Thymus (tissue), 11 donors: ENCODE results near the gene ZBTB20. TPM values are rescaled to one million over a fixed set of nuclear protein-coding genes. Genes with fewer than 3 reads are reported as not detected.
A peak's percentile ranks its signal among the peaks of the same experiment; 100 is the strongest.

Experiments used
- DNase-seq, 9 donors: peaks; one replicate each; pipeline ENCODE4 v3.0.0-alpha.2; 2013; ENCODE audit warnings: low spot score in 9 of 9, low read depth in 6 of 9, missing footprints in 1 of 9
- H3K27ac ChIP-seq, 2 donors: one replicate each; pipeline ENCODE4 v1.5.1; 2013; ENCODE audit warnings: control low read depth in 1 of 2, low read depth in 1 of 2, low read length in 1 of 2, mild to moderate bottlenecking in 1 of 2, moderate library complexity in 1 of 2
- H3K27me3 ChIP-seq, 2 donors: one replicate each; pipeline ENCODE4 v1.5.1; 2013; ENCODE audit warnings: low read length in 1 of 2; ENCODE audit not compliant: control insufficient read depth in 2 of 2, insufficient read depth in 1 of 2
- H3K36me3 ChIP-seq, 2 donors: one replicate each; pipeline ENCODE4 v1.5.1; 2013; ENCODE audit warnings: low read length in 1 of 2, mild to moderate bottlenecking in 1 of 2, moderate library complexity in 1 of 2; ENCODE audit not compliant: control insufficient read depth in 2 of 2, insufficient read depth in 2 of 2
- H3K4me1 ChIP-seq, 2 donors: one replicate each; pipeline ENCODE4 v1.5.1; 2013; ENCODE audit warnings: low read length in 2 of 2; ENCODE audit not compliant: control insufficient read depth in 2 of 2, insufficient read depth in 2 of 2
- H3K4me3 ChIP-seq, 2 donors: one replicate each; pipeline ENCODE4 v1.5.1; 2013; ENCODE audit warnings: low read length in 2 of 2, control low read depth in 1 of 2, mild to moderate bottlenecking in 1 of 2
- H3K9me3 ChIP-seq, 2 donors: one replicate each; pipeline ENCODE4 v1.5.1; 2013; ENCODE audit warnings: low read length in 1 of 2, mild to moderate bottlenecking in 1 of 2; ENCODE audit not compliant: control insufficient read depth in 2 of 2, insufficient read depth in 1 of 2
- WGBS: extraction: QIAGEN DNeasy Blood & Tissue Kit; methylation state at CpG from one replicate; pipeline ENCODE4 v1.1.7; 2013; 5-methylcytosine and 5-hydroxymethylcytosine counted together
- polyA plus RNA-seq: library from polyadenylated mRNA; stranded (reverse); fragments of 200-250 nt; gene quantifications from one replicate; pipeline ENCODE4 v1.2.3, GENCODE V29; 2013
- total RNA-seq: library from RNA; stranded (reverse); fragments of 120-200 nt; gene quantifications from one replicate; pipeline ENCODE4 v1.2.4, GENCODE V29; 2013
- donor health status: healthy.

ZBTB20 gene
- total and polyA plus RNA-seq, 2 donors = 1.2 to 8.9 TPM

DNA sequence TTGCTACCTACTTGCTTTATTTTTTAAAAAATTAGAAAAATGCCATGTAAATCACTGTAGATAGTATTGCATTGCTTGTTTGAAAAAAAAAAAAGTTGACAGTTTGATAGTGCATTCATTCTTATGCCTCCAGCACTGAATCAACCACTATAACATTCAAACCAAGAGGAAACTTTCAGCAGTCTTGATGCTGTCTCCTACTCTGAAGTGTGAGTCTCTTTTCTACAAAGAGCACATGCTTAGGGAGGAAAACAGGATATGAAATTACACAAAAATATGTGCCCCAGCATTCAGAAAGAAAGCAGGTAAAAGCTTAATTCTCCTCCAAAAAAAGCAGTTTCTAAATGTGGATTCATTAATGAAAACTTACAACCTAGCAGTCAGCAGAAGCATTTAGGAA, 78.3 kb downstream of the ZBTB20 start:
- Histone ChIP-seq H3K4me1 (no peaks in the 10 kb centered on the region), H3K27me3 (no peaks in the 10 kb centered on the region), H3K9me3 (no peaks in the 10 kb centered on the region), H3K4me3 (no peak overlapping the region), H3K36me3 (peaks cover 0 to 5% of the 10 kb centered on the region in 2 donors), H3K27ac (no peak overlapping the region)
- peak in 1 of 9 donors; percentile 25 for DNase-seq

- Histone ChIP-seq H3K4me1 (no peaks in the 10 kb centered on the region), H3K27ac (no peak overlapping the region), H3K36me3 (no peaks in the 10 kb centered on the region), H3K9me3 (no peaks in the 10 kb centered on the region), H3K27me3 (no peaks in the 10 kb centered on the region), H3K4me3 (no peak overlapping the region)
- DNase-seq = no peak
Observed at GRCh38 chr3:115062412-115062956, 84.6 kb downstream of the ZBTB20 start.

DNA sequence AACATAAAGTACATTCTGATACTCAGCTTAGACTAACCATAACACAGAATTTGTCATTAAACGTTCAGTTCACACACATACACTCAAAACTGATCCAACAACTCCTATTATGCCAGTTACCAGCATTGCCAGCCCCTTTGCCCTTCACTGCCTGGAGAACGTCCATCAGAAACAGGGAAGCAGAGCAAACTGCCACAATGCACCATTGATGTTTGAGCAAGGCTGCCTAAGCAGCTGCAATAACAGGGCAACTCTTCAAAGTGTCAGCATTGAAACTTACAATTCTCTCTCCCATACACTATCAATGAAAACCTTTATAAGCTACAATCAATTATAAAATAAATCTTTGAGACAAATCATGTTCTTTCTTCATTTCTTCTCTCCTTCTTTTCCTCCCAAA, 85.1 kb downstream of the ZBTB20 start:
- H3K4me3 ChIP-seq = no peak overlapping the region
- H3K36me3 ChIP-seq = no peaks in the 10 kb centered on the region
- H3K4me1 ChIP-seq = no peaks in the 10 kb centered on the region
- no peaks in the 10 kb centered on the region for H3K9me3 ChIP-seq
- WGBS = 97% methylated on average over 2 of the region's 2 CpGs
- DNase-seq = no peak
- H3K27me3 ChIP-seq = no peaks in the 10 kb centered on the region
- no peak overlapping the region for H3K27ac ChIP-seq

- DNase-seq = no peak
- no peaks in the 10 kb centered on the region for H3K36me3 ChIP-seq
- H3K27ac ChIP-seq = no peak overlapping the region
- H3K9me3 ChIP-seq = no peaks in the 10 kb centered on the region
- WGBS = 93% methylated on average over 3 of the region's 3 CpGs
- no peaks in the 10 kb centered on the region for H3K27me3 ChIP-seq
- H3K4me1 ChIP-seq = no peaks in the 10 kb centered on the region
- H3K4me3 ChIP-seq = no peak overlapping the region
Observed at GRCh38 chr3:115052906-115053305, 94.2 kb downstream of the ZBTB20 start.

GRCh38 chr3:115042351-115042750, 104.7 kb downstream of the ZBTB20 start:
- H3K4me1 ChIP-seq = no peaks in the 10 kb centered on the region
- H3K36me3 ChIP-seq = no peaks in the 10 kb centered on the region
- WGBS = 97% methylated on average over 3 of the region's 3 CpGs
- no peak overlapping the region for H3K27ac ChIP-seq
- H3K9me3 ChIP-seq = no peaks in the 10 kb centered on the region
- H3K27me3 ChIP-seq = no peaks in the 10 kb centered on the region
- no peak overlapping the region for H3K4me3 ChIP-seq
- no peak for DNase-seq

- Histone ChIP-seq H3K27me3 (no peaks in the 10 kb centered on the region), H3K9me3 (no peaks in the 10 kb centered on the region), H3K27ac (no peak overlapping the region), H3K4me1 (no peaks in the 10 kb centered on the region), H3K36me3 (no peaks in the 10 kb centered on the region), H3K4me3 (no peak overlapping the region)
- 46% methylated on average over 4 of the region's 4 CpGs for WGBS
- DNase-seq = peak in 7 of 9 donors; percentile 5 to 54 (median 12)
Observed at GRCh38 chr3:115040673-115041286, 106.3 kb downstream of the ZBTB20 start.

GRCh38 chr3:115040246-115040645, 106.8 kb downstream of the ZBTB20 start:
- no peak for DNase-seq
- Histone ChIP-seq H3K9me3 (no peaks in the 10 kb centered on the region), H3K27ac (no peak overlapping the region)

GRCh38 chr3:115038817-115039216, 108.3 kb downstream of the ZBTB20 start:
- Histone ChIP-seq H3K9me3 (no peaks in the 10 kb centered on the region), H3K4me3 (no peak overlapping the region), H3K4me1 (no peaks in the 10 kb centered on the region), H3K27me3 (no peaks in the 10 kb centered on the region), H3K27ac (no peak overlapping the region), H3K36me3 (no peaks in the 10 kb centered on the region)
- 98% methylated on average over 1 of the region's 1 CpG for WGBS
- DNase-seq = no peak

More at GRCh38 chr3:115040246-115040645, 106.8 kb downstream of the ZBTB20 start:
- Histone ChIP-seq H3K4me1 (no peaks in the 10 kb centered on the region), H3K4me3 (no peak overlapping the region), H3K27me3 (no peaks in the 10 kb centered on the region), H3K36me3 (no peaks in the 10 kb centered on the region)

DNA sequence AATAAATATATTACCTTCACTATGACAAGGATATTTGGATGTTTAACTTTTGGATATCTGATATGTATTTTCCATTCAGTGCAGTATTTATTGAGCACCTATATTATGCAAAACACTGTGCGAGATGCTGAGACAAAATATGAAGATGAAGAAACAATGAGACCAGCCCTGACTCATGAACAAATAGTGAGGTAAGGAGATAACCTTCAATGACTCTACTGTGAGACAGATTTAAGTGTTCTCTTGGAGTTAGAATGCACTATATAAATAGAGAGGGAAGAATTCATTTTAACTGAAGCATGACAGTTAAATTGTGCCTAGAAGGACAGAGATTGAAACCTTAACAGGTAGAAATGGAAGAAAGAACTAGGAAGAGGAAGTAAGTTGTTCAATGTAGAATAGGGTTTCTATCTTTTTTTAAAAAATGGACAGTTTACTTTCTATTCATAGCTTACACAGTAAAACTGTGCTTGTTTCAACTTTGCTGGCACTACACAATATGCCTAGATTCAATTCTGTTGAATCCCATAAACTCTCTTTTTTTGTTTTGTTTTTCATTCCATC, 124.2 kb downstream of the ZBTB20 start:
- H3K9me3 ChIP-seq = no peaks in the 10 kb centered on the region
- no peaks in the 10 kb centered on the region for H3K27me3 ChIP-seq
- no peaks in the 10 kb centered on the region for H3K36me3 ChIP-seq
- no peak for DNase-seq
- H3K4me1 ChIP-seq = no peaks in the 10 kb centered on the region
- 99% methylated on average over 1 of the region's 1 CpG for WGBS
- H3K27ac ChIP-seq = no peak overlapping the region
- no peak overlapping the region for H3K4me3 ChIP-seq
